Measurements from ENCODE around the gene CSMD2. TPM values are rescaled to one million over a fixed set of nuclear protein-coding genes. Genes with fewer than 3 reads are reported as not detected.

The CSMD2 gene
- total RNA-seq, 1 donor from 2014 or later = 2.6 TPM

DNA sequence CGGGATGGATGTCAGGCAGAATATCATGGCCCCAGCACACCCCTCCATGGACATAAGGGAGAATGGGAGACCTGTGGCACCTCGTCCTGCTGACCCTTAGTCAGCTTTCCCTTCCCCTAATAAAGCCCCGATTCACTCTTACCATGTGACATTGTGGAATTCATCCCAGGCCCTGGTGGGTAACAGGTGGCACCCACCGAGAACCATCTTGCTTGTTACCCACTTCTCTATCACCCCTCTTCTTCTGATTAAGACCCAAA is 32.9 kb downstream of the CSMD2 start:
- Mint-ChIP-seq H3K36me3 (no peaks in the 10 kb centered on the region), H3K27me3 (ENCODE audit: insufficient read depth, low read depth) (peaks cover 6% of the 10 kb centered on the region), H3K27ac (peak overlapping the region; percentile 39), H3K4me3 (no peak overlapping the region), H3K9me3 (no peaks in the 10 kb centered on the region), H3K4me1 (no peaks in the 10 kb centered on the region)
- no peak for DNase-seq (ENCODE audit: low spot score)
- H3F3A ChIP-seq (ENCODE audit: low read depth) = no peaks in the 10 kb centered on the region
- H3K79me2 ChIP-seq (ENCODE audit: low read depth) = no peaks in the 10 kb centered on the region
- H3K9me3 ChIP-seq (ENCODE audit: low read depth) = no peaks in the 10 kb centered on the region
- no peak overlapping the region for H2AFZ ChIP-seq (replicated peaks)
- no peaks in the 10 kb centered on the region for H3K36me3 ChIP-seq
- TF ChIP-seq CTCF (IDR thresholded peaks at IDR 0.05) (no peak), EZH2phosphoT487 (IDR thresholded peaks at IDR 0.05) (no peak), EZH2 (IDR thresholded peaks at IDR 0.05) (no peak)
- no peak overlapping the region for H3K4me3 ChIP-seq
- H3K4me2 ChIP-seq = no peak overlapping the region
- H3K9ac ChIP-seq = no peak overlapping the region
- no peak overlapping the region for H3K27ac ChIP-seq
- no peaks in the 10 kb centered on the region for H3K27me3 ChIP-seq
- no peaks in the 10 kb centered on the region for H4K20me1 ChIP-seq (ENCODE audit: low read depth)
- no peaks in the 10 kb centered on the region for H3K4me1 ChIP-seq

GRCh38 chr1:34131396-34132160 is 33.5 kb downstream of the CSMD2 start:
- no peak for DNase-seq (ENCODE audit: low spot score)
- H3K4me1 Mint-ChIP-seq = no peaks in the 10 kb centered on the region

DNA sequence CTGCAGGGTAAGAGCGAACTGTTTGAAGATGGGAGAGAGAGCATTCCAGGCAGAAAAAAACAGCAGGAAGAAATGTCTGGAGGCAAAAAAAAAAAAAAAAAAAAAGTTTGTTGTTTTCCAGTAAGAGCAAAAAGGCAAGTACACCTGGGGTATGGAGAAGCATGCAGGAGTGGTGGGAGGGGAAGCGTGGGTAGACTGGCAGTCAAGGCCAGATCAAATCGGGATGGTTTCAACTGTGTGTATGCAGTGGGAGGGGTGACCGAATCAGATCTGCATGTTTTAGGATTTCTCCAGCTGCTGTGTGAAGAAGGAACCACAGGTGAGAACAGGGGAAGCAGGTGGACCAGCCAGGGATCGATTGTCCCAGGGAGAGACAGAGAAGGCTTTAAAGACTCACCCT is 34.7 kb downstream of the CSMD2 start:
- H3K36me3 Mint-ChIP-seq = no peaks in the 10 kb centered on the region
- no peak for DNase-seq (ENCODE audit: low spot score)
- no peak overlapping the region for H3K9ac ChIP-seq
- H3K4me3 ChIP-seq = no peak overlapping the region
- H3K9me3 ChIP-seq (ENCODE audit: low read depth) = no peaks in the 10 kb centered on the region
- no peaks in the 10 kb centered on the region for H3K9me3 Mint-ChIP-seq
- H3K27me3 Mint-ChIP-seq (ENCODE audit: insufficient read depth, low read depth) = peaks cover 6% of the 10 kb centered on the region
- H4K20me1 ChIP-seq (ENCODE audit: low read depth) = no peaks in the 10 kb centered on the region
- H3K27ac ChIP-seq = no peak overlapping the region
- no peak overlapping the region for H3K4me2 ChIP-seq
- H3F3A ChIP-seq (ENCODE audit: low read depth) = no peaks in the 10 kb centered on the region
- no peaks in the 10 kb centered on the region for H3K4me1 Mint-ChIP-seq
- no peaks in the 10 kb centered on the region for H3K36me3 ChIP-seq
- H3K27me3 ChIP-seq = no peaks in the 10 kb centered on the region
- H2AFZ ChIP-seq (replicated peaks) = no peak overlapping the region
- no peak for TF ChIP-seq CTCF (IDR thresholded peaks at IDR 0.05)
- TF ChIP-seq EZH2phosphoT487 (IDR thresholded peaks at IDR 0.05) = no peak
- no peak for TF ChIP-seq EZH2 (IDR thresholded peaks at IDR 0.05)
- H3K27ac Mint-ChIP-seq = no peak overlapping the region
- H3K79me2 ChIP-seq (ENCODE audit: low read depth) = no peaks in the 10 kb centered on the region
- H3K4me1 ChIP-seq = no peaks in the 10 kb centered on the region
- H3K4me3 Mint-ChIP-seq = no peak overlapping the region

More at GRCh38 chr1:34131396-34132160, 33.5 kb downstream of the CSMD2 start:
- no peaks in the 10 kb centered on the region for H3F3A ChIP-seq (ENCODE audit: low read depth)
- TF ChIP-seq CTCF (IDR thresholded peaks at IDR 0.05) (no peak), EZH2 (IDR thresholded peaks at IDR 0.05) (no peak)
- no peaks in the 10 kb centered on the region for H3K27me3 ChIP-seq
- no peak overlapping the region for H3K9ac ChIP-seq
- no peak overlapping the region for H3K4me2 ChIP-seq
- no peak overlapping the region for H3K4me3 ChIP-seq
- H3K79me2 ChIP-seq (ENCODE audit: low read depth) = no peaks in the 10 kb centered on the region
- no peak overlapping the region for H3K4me3 Mint-ChIP-seq
- H3K27ac ChIP-seq = no peak overlapping the region
- no peaks in the 10 kb centered on the region for H3K4me1 ChIP-seq
- H3K9me3 ChIP-seq (ENCODE audit: low read depth) = no peaks in the 10 kb centered on the region
- H4K20me1 ChIP-seq (ENCODE audit: low read depth) = no peaks in the 10 kb centered on the region
- H3K27ac Mint-ChIP-seq = peak overlapping the region; percentile 39
- H3K36me3 ChIP-seq = no peaks in the 10 kb centered on the region
- H2AFZ ChIP-seq (replicated peaks) = no peak overlapping the region
- no peaks in the 10 kb centered on the region for H3K9me3 Mint-ChIP-seq
- no peaks in the 10 kb centered on the region for H3K36me3 Mint-ChIP-seq
- H3K27me3 Mint-ChIP-seq (ENCODE audit: insufficient read depth, low read depth) = peaks cover 6% of the 10 kb centered on the region

All from neural progenitor cell (in vitro differentiated cells).